CMK (cell line): Measurements from ENCODE around the gene PTTG2.
"Not testable (repeated sequence)": the region's sequence is repeated elsewhere in the genome, so short reads cannot be mapped to it uniquely, and the experiment has no call there.

Experiments used
- DNase-seq: peaks from one replicate; pipeline ENCODE4 v3.0.0-alpha.2; 2010; ENCODE audit warnings: low read depth

Gene PTTG2

GRCh38 chr4:37960098-37960497 is at the start of gene PTTG2:
Gene PTTG2, plus strand, starts transcription at chr4:37960398. Its CDS starts 37 bp downstream, at chr4:37960435.
- DNase-seq: no peak

GRCh38 chr4:37914539-37914938 is 45.7 kb upstream of the PTTG2 start:
- no peak for DNase-seq

GRCh38 chr4:37917388-37917787 is 42.8 kb upstream of the PTTG2 start:
- DNase-seq: no peak

GRCh38 chr4:37918653-37919052 is 41.5 kb upstream of the PTTG2 start:
- no peak for DNase-seq

GRCh38 chr4:37922328-37922727 is 37.9 kb upstream of the PTTG2 start:
- no peak for DNase-seq

- not testable (repeated sequence) for DNase-seq
Measured at GRCh38 chr4:37923089-37923488, 37.1 kb upstream of the PTTG2 start.

- no peak for DNase-seq
Measured at GRCh38 chr4:37924946-37925345, 35.3 kb upstream of the PTTG2 start.

- no peak for DNase-seq
Measured at GRCh38 chr4:37927434-37927833, 32.8 kb upstream of the PTTG2 start.

- DNase-seq: no peak
Measured at GRCh38 chr4:37928426-37929416, 31.5 kb upstream of the PTTG2 start.

GRCh38 chr4:37934096-37934495 is 26.1 kb upstream of the PTTG2 start:
- no peak for DNase-seq

GRCh38 chr4:37934609-37935008 is 25.6 kb upstream of the PTTG2 start:
- DNase-seq: no peak

GRCh38 chr4:37935026-37935425 is 25.2 kb upstream of the PTTG2 start:
- no peak for DNase-seq

GRCh38 chr4:37936889-37937498 is 23.2 kb upstream of the PTTG2 start:
- DNase-seq: no peak

GRCh38 chr4:37938208-37938607 is 22.0 kb upstream of the PTTG2 start:
- DNase-seq: no peak

- DNase-seq: peak; percentile 37
Measured at GRCh38 chr4:37946503-37947179, 13.6 kb upstream of the PTTG2 start.

- DNase-seq: no peak
Measured at GRCh38 chr4:37948542-37948941, 11.7 kb upstream of the PTTG2 start.

GRCh38 chr4:37949636-37950426 is 10.4 kb upstream of the PTTG2 start:
- DNase-seq: no peak

- peak; percentile 12 for DNase-seq
Measured at GRCh38 chr4:37951461-37952352, 8.5 kb upstream of the PTTG2 start.

- no peak for DNase-seq
Measured at GRCh38 chr4:37953156-37953555, 7.0 kb upstream of the PTTG2 start.

- no peak for DNase-seq
Measured at GRCh38 chr4:37953620-37954293, 6.4 kb upstream of the PTTG2 start.
